Raji (cell line): ENCODE data around the gene RPS3A.
A peak's percentile ranks its signal among the peaks of the same experiment; 100 is the strongest.

Source experiments
- POLR2A ChIP-seq: IDR thresholded peaks from 2 replicates; pipeline ENCODE4 v1.6.1; 2011; ENCODE audit warnings: low read depth, low read length, control low read depth; ENCODE audit not compliant: insufficient read depth

Gene RPS3A

DNA sequence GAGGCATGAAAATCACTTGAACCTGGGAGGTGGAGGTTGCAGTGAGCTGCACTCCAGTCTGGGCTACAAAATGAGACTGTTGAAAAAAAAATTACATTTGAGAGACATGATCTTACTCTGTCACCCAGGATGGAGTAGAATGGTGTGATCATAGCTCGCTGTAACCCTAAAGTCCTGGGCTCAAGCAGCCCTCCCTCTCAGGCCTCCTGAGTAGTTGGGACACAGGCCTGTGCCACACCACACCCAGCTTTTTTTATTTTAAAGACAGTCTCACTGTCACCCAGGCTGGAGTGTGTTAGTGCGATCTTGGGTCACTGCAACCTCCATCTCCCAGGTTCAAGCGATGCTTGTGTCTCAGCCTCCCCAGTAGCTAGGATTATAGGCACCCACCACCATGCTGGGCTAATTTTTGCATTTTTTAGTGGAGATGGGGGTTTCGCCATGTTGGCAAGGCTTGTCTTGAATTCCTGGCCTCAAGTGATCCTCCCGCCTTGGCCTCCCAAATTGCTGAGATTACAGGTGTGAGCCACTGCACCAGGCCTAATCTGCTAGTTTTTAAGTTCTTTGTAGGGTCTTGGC is 6.1 kb downstream of the RPS3A start:
- TF ChIP-seq POLR2A = 0 out of 2 replicates have a peak, but pooled peaks have one; percentile 20

- no peak for TF ChIP-seq POLR2A
These were observed 7.6 kb downstream of the RPS3A start for GRCh38 chr4:151107063-151107462.

GRCh38 chr4:151110236-151110635 is 10.8 kb downstream of the RPS3A start:
- no peak for TF ChIP-seq POLR2A

- TF ChIP-seq POLR2A = no peak
These were observed 14.9 kb downstream of the RPS3A start for GRCh38 chr4:151114338-151114737.

GRCh38 chr4:151114986-151115385 is 15.6 kb downstream of the RPS3A start:
- TF ChIP-seq POLR2A = no peak

- TF ChIP-seq POLR2A = no peak
These were observed 18.0 kb downstream of the RPS3A start for GRCh38 chr4:151117371-151117962.

DNA sequence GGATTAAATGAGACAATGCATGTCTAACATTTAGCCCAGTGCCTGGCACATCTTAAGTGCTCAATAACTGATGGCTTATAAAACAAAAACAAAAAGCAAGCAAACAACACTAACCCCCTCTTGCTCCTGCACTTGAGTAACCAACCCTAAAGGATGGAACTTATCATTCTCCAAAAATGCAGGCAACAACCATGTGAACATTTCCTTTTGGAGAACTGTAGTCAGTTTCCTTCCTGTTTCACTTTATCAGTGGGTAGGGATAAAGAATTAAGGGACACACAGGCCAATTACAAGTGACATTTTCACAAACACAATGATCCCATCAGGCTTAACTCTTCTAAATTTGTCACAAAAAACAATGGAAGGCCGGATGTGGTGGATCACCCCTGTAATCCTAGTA is 30.4 kb downstream of the RPS3A start:
- TF ChIP-seq POLR2A = no peak

- no peak for TF ChIP-seq POLR2A
These were observed 33.9 kb downstream of the RPS3A start for GRCh38 chr4:151133311-151133710.

DNA sequence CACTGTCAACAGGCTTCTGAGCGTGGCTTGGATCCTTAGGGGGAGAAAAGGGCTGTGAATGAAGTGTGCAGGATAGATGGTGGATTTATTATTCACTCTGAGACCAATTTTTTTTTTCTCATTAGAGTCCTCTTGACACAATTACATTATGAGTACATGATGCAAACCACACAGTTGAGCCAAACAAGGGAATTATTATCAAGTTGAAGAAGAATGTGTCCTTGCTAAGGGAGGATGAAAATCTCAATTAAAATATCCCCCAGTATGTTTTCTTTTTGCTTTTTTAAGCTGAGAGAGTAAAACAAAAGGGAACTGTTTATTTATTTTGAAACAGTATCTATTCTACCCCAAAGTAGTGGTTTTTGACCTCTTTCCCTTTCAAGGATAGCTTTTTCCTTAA is 40.4 kb downstream of the RPS3A start:
- TF ChIP-seq POLR2A = no peak

GRCh38 chr4:151142758-151143157 is 43.3 kb downstream of the RPS3A start:
- TF ChIP-seq POLR2A = no peak

DNA sequence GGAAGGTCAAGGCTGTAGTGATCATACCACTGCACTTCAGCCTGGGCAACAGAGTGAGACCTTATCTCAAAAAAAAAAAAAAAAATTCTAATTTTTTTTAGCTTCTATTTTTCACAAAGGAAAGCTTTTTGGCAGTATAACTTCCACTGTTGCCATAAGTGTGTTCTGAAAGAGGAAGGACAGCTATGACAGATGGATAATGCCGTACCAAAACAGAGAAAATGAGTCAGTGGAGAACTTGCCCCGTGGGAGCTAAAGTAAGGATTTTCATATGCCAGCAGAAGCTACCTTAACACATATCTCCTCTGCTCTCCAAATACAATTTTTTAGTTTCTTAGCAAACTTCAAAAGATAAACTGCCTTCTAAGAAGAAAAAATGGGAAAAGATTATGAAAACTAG is 43.7 kb downstream of the RPS3A start:
- no peak for TF ChIP-seq POLR2A

GRCh38 chr4:151143811-151144210 is 44.4 kb downstream of the RPS3A start:
- no peak for TF ChIP-seq POLR2A

- no peak for TF ChIP-seq POLR2A
These were observed 45.1 kb downstream of the RPS3A start for GRCh38 chr4:151144329-151145072.

- no peak for TF ChIP-seq POLR2A
These were observed 47.6 kb downstream of the RPS3A start for GRCh38 chr4:151147000-151147399.

GRCh38 chr4:151148261-151148660 is 48.8 kb downstream of the RPS3A start:
- no peak for TF ChIP-seq POLR2A

- TF ChIP-seq POLR2A = no peak
These were observed 51.6 kb downstream of the RPS3A start for GRCh38 chr4:151150821-151151580.

DNA sequence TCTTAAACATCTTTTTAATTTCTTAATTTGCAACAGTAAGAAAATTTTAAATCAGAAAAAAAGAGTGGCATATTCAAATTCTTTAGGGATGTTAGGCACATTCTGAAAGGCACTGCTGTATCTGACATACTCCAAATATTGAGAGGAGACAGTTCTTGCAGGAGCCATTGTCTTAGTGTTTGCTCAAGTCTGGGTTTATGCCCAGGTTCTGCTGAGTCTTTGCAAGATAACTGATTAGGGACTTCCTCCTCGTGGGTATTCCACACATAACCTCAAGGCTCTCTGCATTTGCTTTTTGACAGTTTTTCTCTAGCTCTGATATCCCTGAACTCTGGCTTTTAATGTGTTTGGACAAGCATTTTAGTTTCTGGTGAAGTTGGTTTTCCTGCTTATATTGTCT is 52.6 kb downstream of the RPS3A start:
- no peak for TF ChIP-seq POLR2A
